Heart right ventricle (tissue), 16 donors: ENCODE results near the gene RABGAP1. TPM values are rescaled to one million over a fixed set of nuclear protein-coding genes. Genes with fewer than 3 reads are reported as not detected.

Source experiments
- ATAC-seq, 8 donors: fragments of 200-7000 bp; cut with Tn5 transposase; one replicate each; pipeline ENCODE4 v1.9.1; 2020; ENCODE audit warnings: mild to moderate bottlenecking in 8 of 8, moderate library complexity in 8 of 8, moderate number of reproducible peaks in 1 of 8
- DNase-seq, 2 donors: peaks; one replicate each; pipeline ENCODE4 v3.0.0-alpha.2; 2020
- H3K27ac ChIP-seq, 10 donors: fragments of 200-600 bp; sonication (generic) in 2 of 10; one replicate each; pipeline versions ENCODE4 v1.5.0 to v1.8.0; 2020 to 2022; ENCODE audit warnings: mild to moderate bottlenecking in 3 of 10
- H3K27me3 ChIP-seq, 7 donors: fragments of 200-600 bp; one replicate each; pipeline ENCODE4 v1.8.0; 2021 to 2022; ENCODE audit warnings: mild to moderate bottlenecking in 2 of 7
- H3K36me3 ChIP-seq, 9 donors: fragments of 200-600 bp; sonication (generic) in 1 of 9; one replicate each; pipeline versions ENCODE4 v1.5.0 to v1.8.0; 2020 to 2022; ENCODE audit warnings: mild to moderate bottlenecking in 2 of 9
- H3K4me1 ChIP-seq, 9 donors: fragments of 200-600 bp; sonication (generic) in 1 of 9; one replicate each; pipeline versions ENCODE4 v1.5.0 to v1.8.0; 2020 to 2022; ENCODE audit warnings: mild to moderate bottlenecking in 4 of 9
- H3K4me3 ChIP-seq, 10 donors: fragments of 200-600 bp; sonication (generic) in 2 of 10; one replicate each; pipeline versions ENCODE4 v1.5.0 to v1.8.0; 2020 to 2022; ENCODE audit warnings: mild to moderate bottlenecking in 7 of 10, moderate library complexity in 2 of 10
- H3K9me3 ChIP-seq, 11 donors: fragments of 200-600 bp in 10 of 11; sonication (generic) in 2 of 11; one replicate each; pipeline versions ENCODE4 v1.5.0 to v1.8.0; 2013 to 2022; ENCODE audit warnings: mild to moderate bottlenecking in 2 of 11, control low read depth in 1 of 11, moderate library complexity in 1 of 11
- CTCF ChIP-seq, 9 donors: fragments of 200-600 bp; sonication (generic) in 2 of 9; IDR thresholded peaks; one replicate each; pipeline versions ENCODE4 v1.5.0 to v1.8.0; 2021 to 2022; ENCODE audit warnings: antibody characterized with exemption in 9 of 9, mild to moderate bottlenecking in 5 of 9, moderate library complexity in 1 of 9
- WGBS, 2 donors: extraction: QIAGEN DNeasy Blood & Tissue Kit; methylation state at CpG; one replicate each; pipeline ENCODE4 v1.1.7; 2013; ENCODE audit warnings: inconsistent platforms in 1 of 2; 5-methylcytosine and 5-hydroxymethylcytosine counted together
- intact Hi-C, 10 donors: fragments of 100-400 bp; cut with DNase I; formaldehyde crosslinking; loops; one replicate each; pipeline versions ENCODE4 v1.11.1 to v1.14.2; 2022
- polyA plus RNA-seq, 2 donors: library from polyadenylated mRNA; stranded (reverse); fragments of 200-250 nt; gene quantifications; one replicate each; pipeline ENCODE4 v1.2.3, GENCODE V29; 2013
- total RNA-seq, 10 donors: library from RNA; stranded (reverse); fragmentation: NEBNext Ultra II Directional in 3 of 10; extraction: Animal tissue kit (Norgen Biotek cat#: 25700) in 3 of 10; gene quantifications; one replicate each; pipeline versions ENCODE4 v1.2.1 to v1.2.4, GENCODE V29; 2021 to 2023
- donor health status: Arrhythmogenic right ventricular cardiomyopathy.
- donor health status: ischemic (EF 13 %, LVEDD 7.1; RV severe dilation, severe dysfunction).
- donor health status: healthy with polysubstance abuse.
- donor health status: DM: no; HTN: yes; CAD: no.
- donor health status: DM: no; HTN: no; CAD: no.
- donor health status: ischemic (EF 25% LVEDD 6.9; RV normal size, moderate dysfunction).
- donor health status: ischemic (EF 25% LVEDD 5.7; RV mildly dilated, moderate dysfunction).
- donor health status: healthy.
- donor health status: DM: yes; HTN: yes; CAD: no.
- donor health status: Ischemic cardiomyopathy.
- donor health status: ischemic (EF 35%, LVEDD 5.7; RV mildly dilated, moderate dysfunction).
- donor health status: nonischemic (EF 11% LVEDD 7.7; RV severe dilation, severe dysfunction).
- donor health status: DM: yes; HTN: yes; CAD: no.
- donor health status: PGD.
- donor health status: ischemic (EF 29% LVEDD 5.4; RV normal size, mild dysfunction).
- donor health status: nonischemic (EF 23%, LVEDD 6.1; RV moderate dilation, normal function).

RABGAP1 gene
- total and polyA plus RNA-seq, 12 donors: 9.3 to 62.3 (median 45.8) TPM

- no peaks in the 10 kb centered on the region for H3K9me3 ChIP-seq
- WGBS, 2 donors: 95 to 99% methylated on average over 1 of the region's 1 CpG
- no peaks in the 10 kb centered on the region for H3K36me3 ChIP-seq
- no peak for TF ChIP-seq CTCF (IDR thresholded peaks at IDR 0.05)
- no peak for ATAC-seq
- H3K27ac ChIP-seq: no peak overlapping the region
- no peak overlapping the region for H3K4me3 ChIP-seq
- H3K27me3 ChIP-seq: no peaks in the 10 kb centered on the region
- DNase-seq: no peak
- peaks cover 0 to 74% (median 32%) of the 10 kb centered on the region in 9 donors for H3K4me1 ChIP-seq
- intact Hi-C loops: no loop called here
Measured at GRCh38 chr9:122951056-122951455, 10.2 kb downstream of the RABGAP1 start.

DNA sequence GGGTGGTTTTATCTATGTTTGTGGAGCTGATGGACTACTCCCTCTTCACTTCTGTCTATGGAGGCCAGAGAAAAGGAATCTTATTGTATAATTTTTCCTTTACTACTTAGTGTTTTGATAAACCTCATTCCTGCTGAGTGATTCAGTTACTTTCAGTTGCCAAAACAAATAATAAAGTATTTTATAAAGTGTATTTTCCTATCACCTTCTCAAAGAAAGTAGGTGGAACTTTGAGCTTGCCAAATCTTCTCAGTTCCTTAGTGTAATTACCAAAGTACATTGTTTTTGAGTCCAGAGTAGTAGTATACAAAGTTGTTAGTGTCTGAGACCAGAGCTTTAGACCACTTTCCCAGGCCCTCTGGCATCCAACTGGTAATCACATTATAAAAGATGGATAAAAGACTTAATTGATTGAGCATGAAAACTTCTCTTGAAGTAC, 13.5 kb downstream of the RABGAP1 start:
- TF ChIP-seq CTCF (IDR thresholded peaks at IDR 0.05): no peak
- peak in 2 of 8 donors; percentile 22 to 51 for ATAC-seq

GRCh38 chr9:122955961-122956360, 15.1 kb downstream of the RABGAP1 start:
- Histone ChIP-seq H3K36me3 (peaks cover 0 to 26% (median 9%) of the 10 kb centered on the region in 9 donors), H3K4me3 (no peak overlapping the region), H3K4me1 (peaks cover 2 to 44% (median 18%) of the 10 kb centered on the region in 9 donors), H3K9me3 (peaks cover 0 to 9% (median 0%) of the 10 kb centered on the region in 11 donors), H3K27me3 (no peaks in the 10 kb centered on the region), H3K27ac (no peak overlapping the region)
- ATAC-seq (no peak), DNase-seq (no peak)
- intact Hi-C loops: no loop called here
- TF ChIP-seq CTCF (IDR thresholded peaks at IDR 0.05): no peak

More for the DNA sequence above, 13.5 kb downstream of the RABGAP1 start:
- Histone ChIP-seq H3K4me3 (no peak overlapping the region), H3K9me3 (no peaks in the 10 kb centered on the region), H3K27ac (peak overlapping the region in 2 of 10 donors; percentile 17), H3K4me1 (peaks cover 2 to 60% (median 24%) of the 10 kb centered on the region in 9 donors), H3K36me3 (peaks cover 0 to 10% (median 0%) of the 10 kb centered on the region in 9 donors), H3K27me3 (no peaks in the 10 kb centered on the region)
- intact Hi-C loops: no loop called here
- no peak for DNase-seq

DNA sequence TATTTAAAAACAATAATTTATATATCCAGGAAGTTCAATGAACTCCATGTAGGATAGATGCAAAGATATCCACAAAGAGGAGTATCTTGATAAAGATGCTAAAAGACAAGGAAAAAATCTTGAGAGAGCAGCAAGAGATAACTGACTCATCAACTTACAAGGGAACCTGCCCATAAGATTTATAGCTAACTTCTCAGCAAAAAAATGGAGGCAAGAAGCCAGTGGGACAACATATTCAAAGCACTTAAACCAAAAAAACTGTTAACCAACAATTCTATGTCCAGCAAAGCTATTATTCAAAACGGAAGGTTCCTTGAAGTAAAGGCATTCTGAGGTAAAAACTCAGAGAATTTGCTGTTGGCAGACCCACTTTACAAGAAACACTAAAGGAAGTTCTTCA, 20.3 kb downstream of the RABGAP1 start:
- H3K27ac ChIP-seq: no peak overlapping the region
- no peak for TF ChIP-seq CTCF (IDR thresholded peaks at IDR 0.05)
- H3K27me3 ChIP-seq: no peaks in the 10 kb centered on the region
- WGBS, 2 donors: 85 to 97% methylated on average over 1 of the region's 1 CpG
- H3K4me3 ChIP-seq: no peak overlapping the region
- DNase-seq: no peak
- peaks cover 0 to 13% (median 2%) of the 10 kb centered on the region in 9 donors for H3K4me1 ChIP-seq
- no peak for ATAC-seq
- peaks cover 0 to 11% (median 0%) of the 10 kb centered on the region in 11 donors for H3K9me3 ChIP-seq
- H3K36me3 ChIP-seq: peaks cover 0 to 55% (median 9%) of the 10 kb centered on the region in 9 donors
- intact Hi-C loops: no loop called here
